IMR-90 (cell line): ENCODE data around the gene ZNF467. TPM values are rescaled to one million over a fixed set of nuclear protein-coding genes. Genes with fewer than 3 reads are reported as not detected.
A peak's percentile ranks its signal among the peaks of the same experiment; 100 is the strongest.

Experiments used
- ATAC-seq: fragments of 200-7000 bp; cut with Tn5 transposase; 2 replicates; pipeline ENCODE4 v1.9.1; 2020; ENCODE audit warnings: low read depth, mild to moderate bottlenecking, moderate library complexity
- BruUV-seq: library from RNA; stranded (reverse); fragments of 400-500 nt; replicated peaks from 2 replicates; lab custom pipeline; 2021; lab: Mats Ljungman, UMichigan
- CTCF ChIA-PET: fragments of 300-600 bp; formaldehyde crosslinking; extraction: SDS; loops from one replicate; lab custom pipeline; 2021; ENCODE audit warnings: antibody characterized with exemption; lab: Yijun Ruan, JAX
- POLR2A ChIA-PET: fragments of 300-600 bp; sonication (Branson Sonifier 250); formaldehyde crosslinking; loops from one replicate; lab custom pipeline; 2022; ENCODE audit warnings: antibody characterized with exemption; ENCODE audit not compliant: unreplicated experiment; lab: Charles Lee
- DNase-seq: peaks from one replicate; pipeline ENCODE4 v3.0.0; 2013
- H2AFZ ChIP-seq: replicated peaks from 2 replicates; pipeline ENCODE3; 2013; ENCODE audit warnings: low read length, mild to moderate bottlenecking; ENCODE audit not compliant: poor library complexity
- H2AK5ac ChIP-seq: 2 replicates; pipeline ENCODE4 v1.6.1; 2013; ENCODE audit warnings: low read depth, low read length, inconsistent platforms
- H2AK9ac ChIP-seq: replicated peaks from 2 replicates; pipeline ENCODE3; 2013; ENCODE audit warnings: mild to moderate bottlenecking, low read depth, low read length, moderate library complexity; ENCODE audit not compliant: poor library complexity
- H2BK120ac ChIP-seq: 2 replicates; pipeline ENCODE4 v1.6.1; 2013; ENCODE audit warnings: low read depth, low read length, inconsistent platforms
- H2BK15ac ChIP-seq: 3 replicates; pipeline ENCODE4 v1.6.1; 2013; ENCODE audit warnings: low read depth, low read length, inconsistent platforms
- H2BK20ac ChIP-seq: 2 replicates; pipeline ENCODE4 v1.6.1; 2013; ENCODE audit warnings: low read depth, mild to moderate bottlenecking, inconsistent platforms, low read length, moderate library complexity
- H2BK5ac ChIP-seq: 2 replicates; pipeline ENCODE4 v1.6.1; 2013; ENCODE audit warnings: mild to moderate bottlenecking, low read depth, low read length, inconsistent platforms; ENCODE audit not compliant: poor library complexity, severe bottlenecking
- H3K14ac ChIP-seq: replicated peaks from 2 replicates; pipeline ENCODE4 v1.6.1; 2013; ENCODE audit warnings: low read depth, low read length, inconsistent platforms
- H3K18ac ChIP-seq: 2 replicates; pipeline ENCODE4 v1.6.1; 2013; ENCODE audit warnings: low read depth, low read length, control low read depth
- H3K23ac ChIP-seq: 2 replicates; pipeline ENCODE4 v1.6.1; 2013; ENCODE audit warnings: low read depth, low read length, inconsistent platforms
- H3K27ac ChIP-seq: 2 replicates; pipeline ENCODE4 v1.5.1; 2013; ENCODE audit warnings: mild to moderate bottlenecking, control low read depth, low read length; ENCODE audit not compliant: insufficient read depth
- H3K27me3 ChIP-seq: 2 replicates; pipeline ENCODE4 v1.6.1; 2013; ENCODE audit warnings: low read length; ENCODE audit not compliant: control insufficient read depth, insufficient read depth
- H3K36me3 ChIP-seq: 2 replicates; pipeline ENCODE4 v1.6.1; 2013; ENCODE audit warnings: low read length, mixed read lengths; ENCODE audit not compliant: control insufficient read depth, insufficient read depth
- H3K4ac ChIP-seq: 2 replicates; pipeline ENCODE4 v1.6.1; 2013; ENCODE audit warnings: low read depth, low read length, inconsistent platforms
- H3K4me1 ChIP-seq: 2 replicates; pipeline ENCODE4 v1.6.1; 2013; ENCODE audit warnings: low read length, mixed read lengths; ENCODE audit not compliant: control insufficient read depth, insufficient read depth
- H3K4me2 ChIP-seq: 2 replicates; pipeline ENCODE4 v1.6.1; 2013; ENCODE audit warnings: low read depth, mild to moderate bottlenecking, control low read depth, low read length, moderate library complexity
- H3K4me3 ChIP-seq: 2 replicates; pipeline ENCODE4 v1.5.1; 2013; ENCODE audit warnings: low read depth, mild to moderate bottlenecking, control low read depth, low read length, moderate library complexity; ENCODE audit not compliant: insufficient read depth
- H3K56ac ChIP-seq: 2 replicates; pipeline ENCODE4 v1.6.1; 2013; ENCODE audit warnings: low read length, inconsistent platforms; ENCODE audit not compliant: insufficient read depth; ENCODE audit errors: extremely low read depth
- H3K79me1 ChIP-seq, 2 experiments: 2 replicates each; pipeline ENCODE4 v1.6.1; 2013; ENCODE audit warnings: low read length in 2 of 2, inconsistent platforms in 1 of 2, low read depth in 1 of 2
- H3K9ac ChIP-seq: 2 replicates; pipeline ENCODE4 v1.6.1; 2013; ENCODE audit warnings: low read depth, low read length, control low read depth
- H3K9me1 ChIP-seq: 2 replicates; pipeline ENCODE4 v1.6.1; 2013; ENCODE audit warnings: low read length, inconsistent platforms; ENCODE audit not compliant: insufficient read depth
- H3K9me3 ChIP-seq: 2 replicates; pipeline ENCODE4 v1.6.1; 2013; ENCODE audit warnings: low read length; ENCODE audit not compliant: control insufficient read depth, insufficient read depth
- H4K20me1 ChIP-seq: 2 replicates; pipeline ENCODE4 v1.6.1; 2013; ENCODE audit warnings: low read length, inconsistent platforms; ENCODE audit not compliant: insufficient read depth
- H4K5ac ChIP-seq: 2 replicates; pipeline ENCODE4 v1.6.1; 2013; ENCODE audit warnings: mild to moderate bottlenecking, low read depth, low read length, control low read depth
- H4K8ac ChIP-seq, 2 experiments: 2 replicates each; pipeline ENCODE4 v1.6.1; 2013; ENCODE audit warnings: low read depth in 2 of 2, low read length in 2 of 2, control low read depth in 1 of 2, inconsistent platforms in 1 of 2
- H4K91ac ChIP-seq: 2 replicates; pipeline ENCODE4 v1.6.1; 2013; ENCODE audit warnings: low read depth, low read length, inconsistent platforms; ENCODE audit not compliant: insufficient read depth
- FOS ChIP-seq: fragments of 150-350 bp; IDR thresholded peaks from 2 replicates; pipeline ENCODE4 v1.6.1; 2016; ENCODE audit warnings: low read depth, low read length
- WGBS, 2 experiments: methylation state at CpG; one replicate each; pipeline versions ENCODE4 v1.1.5 to v1.1.7; 2013; ENCODE audit warnings: missing lambda C conversion rate in 2 of 2; ENCODE audit not compliant: insufficient read length in 1 of 2; ENCODE audit errors: extremely low coverage in 2 of 2; 5-methylcytosine and 5-hydroxymethylcytosine counted together
- dilution Hi-C: fragments of 300-500 bp; cut with HindIII; formaldehyde crosslinking; loops from one replicate; pipeline ENCODE4 v1.14.3; 2018; ENCODE audit warnings: low sequenced_read_pairs; ENCODE audit not compliant: unreplicated experiment
- in situ Hi-C: fragments of 300-500 bp; cut with MboI; formaldehyde crosslinking; loops from 3 replicates; pipeline ENCODE4 v1.14.3; 2019; ENCODE audit warnings: low sequenced_read_pairs, inconsistent platforms, mixed read lengths
- intact Hi-C: fragments of 100-400 bp; cut with micrococcal nuclease; formaldehyde crosslinking; loops from 2 replicates; pipeline ENCODE4 v1.10.0; 2022
- polyA plus RNA-seq, 3 experiments: library from polyadenylated mRNA; depleted of rRNA; stranded (reverse); fragments of >200 nt; gene quantifications; 2 replicates each; pipeline ENCODE4 v1.2.3, GENCODE V29; 2012; ENCODE audit warnings: low replicate concordance in 1 of 3
- total RNA-seq: library from RNA; depleted of rRNA; stranded (reverse); fragments of >200 nt; gene quantifications from 2 replicates; pipeline ENCODE4 v1.2.3, GENCODE V29; 2012

ZNF467 gene
- total and polyA plus RNA-seq, 2 of the 4 experiments (the other 2 are of a cell fraction) = 0.67 TPM; not detected in 1

DNA sequence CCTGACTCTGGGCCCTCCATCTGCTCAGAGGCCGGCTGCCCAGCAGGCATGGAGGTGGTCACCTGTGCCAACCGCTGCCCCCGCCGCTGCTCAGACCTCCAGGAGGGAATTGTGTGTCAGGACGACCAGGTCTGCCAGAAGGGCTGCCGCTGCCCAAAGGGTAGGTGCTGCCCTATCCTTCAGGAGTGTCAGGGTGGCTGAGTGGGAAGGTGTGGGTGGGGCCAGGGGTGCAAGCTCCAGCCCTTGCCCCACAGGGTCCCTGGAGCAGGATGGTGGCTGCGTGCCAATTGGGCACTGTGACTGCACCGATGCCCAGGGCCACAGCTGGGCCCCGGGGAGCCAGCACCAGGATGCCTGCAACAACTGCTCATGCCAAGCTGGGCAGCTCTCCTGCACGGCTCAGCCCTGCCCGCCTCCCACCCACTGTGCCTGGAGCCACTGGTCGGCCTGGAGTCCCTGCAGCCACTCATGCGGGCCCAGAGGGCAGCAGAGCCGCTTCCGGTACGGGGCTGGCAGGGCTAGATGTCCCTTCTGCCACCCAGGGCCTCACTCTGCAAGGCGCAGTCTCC, 47.3 kb upstream of the ZNF467 start:
- Histone ChIP-seq H2BK120ac (no peak overlapping the region), H3K9me1 (no peaks in the 10 kb centered on the region), H4K5ac (no peak overlapping the region), H3K79me1 (no peaks in the 10 kb centered on the region), H2BK5ac (no peak overlapping the region), H3K27ac (no peak overlapping the region), H2AK5ac (no peak overlapping the region), H2BK20ac (no peak overlapping the region), H4K20me1 (no peaks in the 10 kb centered on the region), H3K4me3 (no peak overlapping the region), H3K9me3 (no peaks in the 10 kb centered on the region), H3K4ac (no peak overlapping the region), H2AK9ac (no peak overlapping the region), H3K9ac (no peak overlapping the region), H3K23ac (no peak overlapping the region), H3K36me3 (no peaks in the 10 kb centered on the region), H3K18ac (no peak overlapping the region), H2AFZ (peak overlapping the region; percentile 32), H2BK15ac (no peak overlapping the region), H4K91ac (no peak overlapping the region), H3K4me2 (no peak overlapping the region), H3K14ac (no peak overlapping the region), H3K56ac (no peak overlapping the region), H3K27me3 (peaks cover 15% of the 10 kb centered on the region; the same call in 1 of the 2 replicates), H3K4me1 (no peaks in the 10 kb centered on the region), H4K8ac (no peak overlapping the region)
- TF ChIP-seq FOS = no peak
- ChIA-PET POLR2A (no interaction called here), CTCF (no interaction called here)
- BruUV-seq = no TSS peak
- intact Hi-C loops = no loop called here
- in situ Hi-C loops = no loop called here
- dilution Hi-C loops = no loop called here
- DNase-seq (no peak), ATAC-seq (no peak)
- WGBS, 2 experiments = 70% methylated on average over 8 of the region's 17 CpGs; no CpG with 5 or more reads in 1 of the 2 experiments
